H1 (cell line): ENCODE results near the gene C2CD4C. TPM values are rescaled to one million over a fixed set of nuclear protein-coding genes. Genes with fewer than 3 reads are reported as not detected.

Source experiments
- EP300 ChIP-seq, 2 experiments: IDR thresholded peaks; 1 replicate in 1 of 2; 2 replicates in 1 of 2; pipeline ENCODE4 v1.6.1; 2011 to 2012; ENCODE audit warnings: low read depth in 2 of 2, low read length in 2 of 2, mild to moderate bottlenecking in 2 of 2, borderline replicate concordance in 1 of 2, inconsistent platforms in 1 of 2, moderate library complexity in 1 of 2
- KDM4A ChIP-seq: IDR thresholded peaks from one replicate; pipeline ENCODE4 v1.7.1; 2012; ENCODE audit warnings: low read depth, mild to moderate bottlenecking, moderate library complexity, low read length, inconsistent platforms; ENCODE audit not compliant: severe bottlenecking
- POLR2A ChIP-seq, 2 experiments: IDR thresholded peaks; 1 replicate in 1 of 2; 2 replicates in 1 of 2; pipeline ENCODE4 v1.6.1; 2011; ENCODE audit warnings: low read depth in 2 of 2, low read length in 2 of 2, mild to moderate bottlenecking in 2 of 2; ENCODE audit errors: control extremely low read depth in 1 of 2
- SIRT6 ChIP-seq: IDR thresholded peaks from one replicate; pipeline ENCODE4 v1.7.1; 2012; ENCODE audit warnings: low read length, inconsistent platforms
- SP1 ChIP-seq: IDR thresholded peaks from 2 replicates; pipeline ENCODE4 v1.6.1; 2011; ENCODE audit warnings: low read depth, low read length
- TBP ChIP-seq: IDR thresholded peaks from 2 replicates; pipeline ENCODE4 v1.6.1; 2011; ENCODE audit warnings: low read depth, low read length, improper control_type of control experiment
- USF2 ChIP-seq: IDR thresholded peaks from 2 replicates; pipeline ENCODE4 v1.6.1; 2011; ENCODE audit warnings: low read length, improper control_type of control experiment
- polyA plus RNA-seq, 7 experiments: library from polyadenylated mRNA; depleted of rRNA in 3 of 7; stranded (reverse) in 5 of 7; unstranded in 2 of 7; fragments of >200 nt in 5 of 7; fragments of 200-250 nt in 2 of 7; gene quantifications; 1 replicate in 5 of 7; 2 replicates in 1 of 7; 4 replicates in 1 of 7; pipeline versions ENCODE4 v1.2.1 to v1.2.3, GENCODE V29; 2011 to 2013; ENCODE audit warnings: missing spikeins in 2 of 7, mixed read lengths in 2 of 7
- total RNA-seq: library from RNA; stranded (reverse); fragmentation: NEBNext Ultra II Directional; extraction: Animal tissue kit (Norgen Biotek cat#: 25700); gene quantifications from 2 replicates; pipeline ENCODE4 v1.2.1, GENCODE V29; 2021
- TF ChIP-seq, protein P1 (sequence below): IDR thresholded peaks from 2 replicates; pipeline ENCODE4 v1.6.1; 2012; ENCODE audit warnings: inconsistent platforms
- TF ChIP-seq, protein P2 (sequence below), 3 experiments: IDR thresholded peaks; 1 replicate in 2 of 3; 2 replicates in 1 of 3; pipeline versions ENCODE4 v1.5.1 to v1.6.1; 2011; ENCODE audit warnings: low read length in 3 of 3, mild to moderate bottlenecking in 3 of 3, inconsistent platforms in 2 of 3, low read depth in 1 of 3, moderate library complexity in 1 of 3; ENCODE audit not compliant: insufficient read depth in 1 of 3; ENCODE audit errors: control extremely low read depth in 1 of 3

C2CD4C gene
- total and polyA plus RNA-seq, 2 of the 8 experiments (the other 6 are each of a cell fraction or from before 2014, with no cell fraction given) = 3.8 to 6.3 TPM

DNA sequence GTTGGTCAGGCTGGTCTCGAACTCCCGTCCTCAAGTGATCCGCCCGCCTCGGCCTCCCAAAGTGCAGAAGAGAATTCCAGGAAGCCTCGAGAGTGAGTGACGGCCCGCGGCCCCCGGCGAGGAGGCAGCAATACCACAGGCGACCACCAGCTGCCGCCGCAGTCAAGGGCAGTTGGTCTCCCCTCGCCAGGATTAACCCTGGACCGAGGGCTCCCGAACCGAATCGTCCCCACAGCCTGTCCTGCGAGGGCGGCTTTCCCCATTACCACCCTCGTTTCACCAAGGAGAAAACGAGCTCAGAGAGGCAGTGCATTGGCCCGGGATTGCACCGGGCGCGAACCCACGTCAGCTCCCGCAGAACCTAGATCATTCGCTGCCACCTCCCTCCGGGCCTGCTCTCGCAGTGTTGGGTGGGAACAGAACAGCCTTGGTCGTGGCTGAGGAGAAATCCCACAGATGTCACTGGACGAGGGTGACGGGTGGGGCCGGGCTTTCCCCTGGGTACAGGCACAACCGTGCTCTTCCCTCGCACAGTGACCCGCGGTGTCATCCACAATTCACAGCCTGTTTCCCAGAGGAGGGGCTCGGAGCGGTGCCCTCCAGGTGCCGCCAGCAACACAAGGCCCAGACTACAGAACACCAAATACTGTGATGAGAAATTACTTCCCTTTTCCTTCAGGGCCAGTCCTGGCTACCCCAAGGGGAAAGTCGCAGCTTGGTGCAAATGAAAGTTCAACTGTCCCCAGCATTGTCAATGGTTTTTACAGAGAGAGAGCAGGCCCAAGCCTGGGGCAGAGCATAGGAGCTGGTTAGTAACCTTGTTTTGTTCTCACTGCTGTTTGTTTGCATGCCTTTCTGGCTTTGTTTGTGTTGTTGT is 24.8 kb downstream of the C2CD4C start (continued):
- TF ChIP-seq, protein P1, sequence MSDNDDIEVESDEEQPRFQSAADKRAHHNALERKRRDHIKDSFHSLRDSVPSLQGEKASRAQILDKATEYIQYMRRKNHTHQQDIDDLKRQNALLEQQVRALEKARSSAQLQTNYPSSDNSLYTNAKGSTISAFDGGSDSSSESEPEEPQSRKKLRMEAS = no peak; the same call in 1 of the 2 replicates
- TF ChIP-seq SP1 (no peak), EP300 (IDR thresholded peaks at IDR 0.05; ENCODE audit: borderline replicate concordance in 1 of 2, low read depth in 2 of 2, low read length in 2 of 2) (no peak), SIRT6 (no peak), KDM4A (no peak), USF2 (no peak), POLR2A (IDR thresholded peaks at IDR 0.05; ENCODE audit: control extremely low read depth in 1 of 2, low read depth in 2 of 2, low read length in 2 of 2) (no peak), TBP (no peak)
- TF ChIP-seq, protein P2, sequence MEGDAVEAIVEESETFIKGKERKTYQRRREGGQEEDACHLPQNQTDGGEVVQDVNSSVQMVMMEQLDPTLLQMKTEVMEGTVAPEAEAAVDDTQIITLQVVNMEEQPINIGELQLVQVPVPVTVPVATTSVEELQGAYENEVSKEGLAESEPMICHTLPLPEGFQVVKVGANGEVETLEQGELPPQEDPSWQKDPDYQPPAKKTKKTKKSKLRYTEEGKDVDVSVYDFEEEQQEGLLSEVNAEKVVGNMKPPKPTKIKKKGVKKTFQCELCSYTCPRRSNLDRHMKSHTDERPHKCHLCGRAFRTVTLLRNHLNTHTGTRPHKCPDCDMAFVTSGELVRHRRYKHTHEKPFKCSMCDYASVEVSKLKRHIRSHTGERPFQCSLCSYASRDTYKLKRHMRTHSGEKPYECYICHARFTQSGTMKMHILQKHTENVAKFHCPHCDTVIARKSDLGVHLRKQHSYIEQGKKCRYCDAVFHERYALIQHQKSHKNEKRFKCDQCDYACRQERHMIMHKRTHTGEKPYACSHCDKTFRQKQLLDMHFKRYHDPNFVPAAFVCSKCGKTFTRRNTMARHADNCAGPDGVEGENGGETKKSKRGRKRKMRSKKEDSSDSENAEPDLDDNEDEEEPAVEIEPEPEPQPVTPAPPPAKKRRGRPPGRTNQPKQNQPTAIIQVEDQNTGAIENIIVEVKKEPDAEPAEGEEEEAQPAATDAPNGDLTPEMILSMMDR (IDR thresholded peaks at IDR 0.05; ENCODE audit: control extremely low read depth in 1 of 3, insufficient read depth in 1 of 3, low read depth in 1 of 3, low read length in 3 of 3) = peak; percentile 87 to 95 (median 90)
